Liver (tissue), 2 donors: ENCODE data around the gene UBAP2.

ENCODE experiments used
- YY1 ChIP-seq: IDR thresholded peaks from 2 replicates; pipeline ENCODE4 v1.6.1; 2016; ENCODE audit warnings: antibody characterized with exemption, mild to moderate bottlenecking
- TF ChIP-seq, protein P1 (sequence below): fragments of 150-350 bp; IDR thresholded peaks from 2 replicates; pipeline ENCODE4 v1.5.1; 2017; ENCODE audit warnings: improper control_type of control experiment, low read depth, low read length; ENCODE audit not compliant: missing input control
- TF ChIP-seq, protein P2 (sequence below): IDR thresholded peaks from 2 replicates; pipeline ENCODE4 v1.6.1; 2016; ENCODE audit warnings: antibody characterized with exemption, mild to moderate bottlenecking
- donor health status: healthy.

GRCh38 chr9:34025811-34026210 is 22.9 kb downstream of the UBAP2 start:
- TF ChIP-seq, protein P1, sequence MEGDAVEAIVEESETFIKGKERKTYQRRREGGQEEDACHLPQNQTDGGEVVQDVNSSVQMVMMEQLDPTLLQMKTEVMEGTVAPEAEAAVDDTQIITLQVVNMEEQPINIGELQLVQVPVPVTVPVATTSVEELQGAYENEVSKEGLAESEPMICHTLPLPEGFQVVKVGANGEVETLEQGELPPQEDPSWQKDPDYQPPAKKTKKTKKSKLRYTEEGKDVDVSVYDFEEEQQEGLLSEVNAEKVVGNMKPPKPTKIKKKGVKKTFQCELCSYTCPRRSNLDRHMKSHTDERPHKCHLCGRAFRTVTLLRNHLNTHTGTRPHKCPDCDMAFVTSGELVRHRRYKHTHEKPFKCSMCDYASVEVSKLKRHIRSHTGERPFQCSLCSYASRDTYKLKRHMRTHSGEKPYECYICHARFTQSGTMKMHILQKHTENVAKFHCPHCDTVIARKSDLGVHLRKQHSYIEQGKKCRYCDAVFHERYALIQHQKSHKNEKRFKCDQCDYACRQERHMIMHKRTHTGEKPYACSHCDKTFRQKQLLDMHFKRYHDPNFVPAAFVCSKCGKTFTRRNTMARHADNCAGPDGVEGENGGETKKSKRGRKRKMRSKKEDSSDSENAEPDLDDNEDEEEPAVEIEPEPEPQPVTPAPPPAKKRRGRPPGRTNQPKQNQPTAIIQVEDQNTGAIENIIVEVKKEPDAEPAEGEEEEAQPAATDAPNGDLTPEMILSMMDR: no peak
- TF ChIP-seq, protein P2, sequence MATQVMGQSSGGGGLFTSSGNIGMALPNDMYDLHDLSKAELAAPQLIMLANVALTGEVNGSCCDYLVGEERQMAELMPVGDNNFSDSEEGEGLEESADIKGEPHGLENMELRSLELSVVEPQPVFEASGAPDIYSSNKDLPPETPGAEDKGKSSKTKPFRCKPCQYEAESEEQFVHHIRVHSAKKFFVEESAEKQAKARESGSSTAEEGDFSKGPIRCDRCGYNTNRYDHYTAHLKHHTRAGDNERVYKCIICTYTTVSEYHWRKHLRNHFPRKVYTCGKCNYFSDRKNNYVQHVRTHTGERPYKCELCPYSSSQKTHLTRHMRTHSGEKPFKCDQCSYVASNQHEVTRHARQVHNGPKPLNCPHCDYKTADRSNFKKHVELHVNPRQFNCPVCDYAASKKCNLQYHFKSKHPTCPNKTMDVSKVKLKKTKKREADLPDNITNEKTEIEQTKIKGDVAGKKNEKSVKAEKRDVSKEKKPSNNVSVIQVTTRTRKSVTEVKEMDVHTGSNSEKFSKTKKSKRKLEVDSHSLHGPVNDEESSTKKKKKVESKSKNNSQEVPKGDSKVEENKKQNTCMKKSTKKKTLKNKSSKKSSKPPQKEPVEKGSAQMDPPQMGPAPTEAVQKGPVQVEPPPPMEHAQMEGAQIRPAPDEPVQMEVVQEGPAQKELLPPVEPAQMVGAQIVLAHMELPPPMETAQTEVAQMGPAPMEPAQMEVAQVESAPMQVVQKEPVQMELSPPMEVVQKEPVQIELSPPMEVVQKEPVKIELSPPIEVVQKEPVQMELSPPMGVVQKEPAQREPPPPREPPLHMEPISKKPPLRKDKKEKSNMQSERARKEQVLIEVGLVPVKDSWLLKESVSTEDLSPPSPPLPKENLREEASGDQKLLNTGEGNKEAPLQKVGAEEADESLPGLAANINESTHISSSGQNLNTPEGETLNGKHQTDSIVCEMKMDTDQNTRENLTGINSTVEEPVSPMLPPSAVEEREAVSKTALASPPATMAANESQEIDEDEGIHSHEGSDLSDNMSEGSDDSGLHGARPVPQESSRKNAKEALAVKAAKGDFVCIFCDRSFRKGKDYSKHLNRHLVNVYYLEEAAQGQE: no peak
- TF ChIP-seq YY1: no peak
